Measurements from ENCODE around the gene SLC46A3.
A peak's percentile ranks its signal among the peaks of the same experiment; 100 is the strongest.

The SLC46A3 gene

GRCh38 chr13:28680541-28680940 lies 38.2 kb downstream of the SLC46A3 start:
- no peak for DNase-seq

GRCh38 chr13:28679628-28680027 lies 39.1 kb downstream of the SLC46A3 start:
- no peak for DNase-seq

GRCh38 chr13:28678809-28679208 lies 40.0 kb downstream of the SLC46A3 start:
- DNase-seq, result no peak

DNA sequence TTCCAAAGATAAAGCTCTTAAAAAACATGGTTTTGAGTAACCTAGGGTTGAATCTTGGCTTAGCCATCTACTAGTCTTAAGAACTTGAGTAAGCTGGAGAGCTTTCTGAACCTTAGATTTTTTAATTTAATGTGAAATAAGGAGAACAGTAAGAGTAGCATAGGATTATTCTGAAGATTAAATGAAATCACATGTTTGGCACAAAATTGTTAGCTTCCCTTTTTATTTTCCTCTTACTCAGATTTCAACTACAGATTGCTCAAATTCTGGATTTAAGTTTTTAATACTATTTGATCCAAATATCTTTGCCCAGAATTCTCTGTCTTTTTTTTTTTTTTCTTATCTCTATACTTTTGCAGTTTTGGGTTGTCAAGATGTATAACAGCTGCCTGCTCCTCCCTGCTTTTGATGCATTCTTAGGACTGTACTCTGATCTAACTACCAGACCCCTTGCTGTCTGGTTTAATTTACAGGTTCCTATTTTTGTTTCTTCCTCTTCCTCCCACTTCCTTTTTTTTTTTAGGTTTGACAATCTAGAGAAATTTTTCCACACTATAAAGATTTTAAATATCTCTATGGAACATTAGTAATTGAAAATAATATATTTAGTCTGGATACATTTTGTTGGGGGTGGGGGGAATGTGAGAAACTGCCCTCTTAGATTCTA lies 47.5 kb downstream of the SLC46A3 start:
- DNase-seq, result no peak

DNA sequence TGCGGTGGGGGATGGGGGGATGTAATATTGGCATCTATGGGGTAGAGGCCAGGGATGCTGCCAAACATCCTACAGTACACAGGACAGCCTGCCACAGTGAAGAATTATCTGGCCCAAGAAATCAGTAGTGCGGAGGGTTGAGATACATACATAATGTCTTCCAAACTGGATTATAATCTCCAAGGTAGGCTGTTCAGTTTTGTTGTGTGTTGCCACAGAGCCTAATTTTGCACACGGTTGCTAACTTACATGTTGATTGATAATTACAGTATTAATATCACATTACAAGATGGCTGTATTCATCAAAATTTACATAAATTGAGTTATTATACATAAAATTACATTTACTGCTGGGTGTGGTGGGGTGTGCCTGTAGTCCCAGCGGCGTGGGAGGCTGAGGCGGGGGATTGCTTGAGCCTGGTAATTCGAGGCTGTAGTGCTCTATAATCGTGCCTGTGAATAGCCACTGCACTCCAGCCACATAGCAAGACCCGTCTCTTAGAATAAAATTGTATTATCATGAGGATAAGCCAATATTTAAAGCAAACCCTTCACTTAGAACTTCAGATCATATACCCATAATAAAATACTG lies 51.8 kb downstream of the SLC46A3 start:
- DNase-seq, result no peak

DNA sequence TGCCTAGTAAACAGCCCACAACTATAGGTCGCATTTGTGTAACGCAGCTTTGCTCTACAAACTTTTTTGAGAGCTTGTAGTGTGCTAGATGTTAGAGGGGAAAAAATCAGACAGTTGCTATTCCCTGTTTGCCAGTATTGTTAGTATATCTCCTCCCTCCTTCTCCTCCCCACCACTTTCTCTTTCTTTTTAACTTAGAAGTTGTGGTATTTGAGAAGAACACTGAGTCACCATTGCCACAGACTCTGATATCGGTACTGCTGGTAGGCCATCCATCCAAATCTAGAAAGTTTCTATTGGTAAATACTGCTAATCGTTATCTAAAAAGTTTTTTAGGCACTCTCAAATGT lies 59.2 kb downstream of the SLC46A3 start:
- peak in 1 of 2 donors; percentile 62 for DNase-seq

GRCh38 chr13:28658796-28659620 lies 59.8 kb downstream of the SLC46A3 start, which contains the start of gene POMP:
Gene POMP, plus strand, starts transcription at chr13:28659130. Its CDS starts 55 bp downstream, at chr13:28659185.
- DNase-seq, result peak; percentile 91

DNA sequence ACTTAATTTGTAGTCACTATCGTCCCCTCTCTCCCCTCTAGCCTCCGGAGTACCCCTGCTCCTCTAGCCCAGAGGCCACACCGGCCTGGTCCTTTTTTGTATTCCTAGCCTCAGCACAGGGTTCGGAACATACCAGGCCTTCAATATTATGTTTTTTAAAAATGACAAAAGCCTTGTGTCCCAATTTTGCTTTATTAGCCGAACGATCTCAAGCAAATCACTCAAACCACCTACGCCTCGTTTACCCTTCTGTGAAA lies 60.3 kb downstream of the SLC46A3 start:
- no peak for DNase-seq

GRCh38 chr13:28657784-28658538 lies 60.8 kb downstream of the SLC46A3 start:
- no peak for DNase-seq

- no peak for DNase-seq
Observed at GRCh38 chr13:28655561-28655960, 63.2 kb downstream of the SLC46A3 start.

- DNase-seq, result no peak
Observed at GRCh38 chr13:28654276-28654675, 64.5 kb downstream of the SLC46A3 start.

- DNase-seq, result no peak
Observed at GRCh38 chr13:28653111-28653510, 65.7 kb downstream of the SLC46A3 start.

GRCh38 chr13:28651810-28652401 lies 66.9 kb downstream of the SLC46A3 start:
- no peak for DNase-seq

DNA sequence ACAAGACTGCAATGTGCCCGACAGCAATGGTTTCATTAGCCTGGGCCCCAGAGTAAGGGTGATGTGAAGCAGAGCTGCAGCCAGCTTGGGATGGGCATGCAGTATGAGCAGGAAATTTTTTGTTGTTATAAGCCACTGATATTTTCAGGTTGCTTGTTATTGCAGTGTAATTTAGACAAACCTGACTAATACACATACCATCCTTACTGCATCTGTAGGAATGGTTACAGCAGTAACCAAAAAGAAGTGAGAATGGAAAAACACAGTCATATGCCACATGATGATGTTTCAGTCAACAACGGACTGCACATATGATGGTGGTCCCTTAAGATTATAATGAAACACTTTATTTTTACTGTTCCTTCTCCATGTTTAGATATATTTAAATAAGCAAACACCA lies 68.5 kb downstream of the SLC46A3 start:
- no peak for DNase-seq
